ENCODE data around the gene SIX3.

SIX3 gene

GRCh38 chr2:44906972-44907371 lies 34.5 kb upstream of the SIX3 start:
- DNase-seq (ENCODE audit: low read depth, low spot score), result no peak
- TF ChIP-seq CTCF (IDR thresholded peaks at IDR 0.05; ENCODE audit: insufficient read depth, low read length, missing control alignments), result no peak
- ChIA-PET POLR2A (no interaction called here), CTCF (no interaction called here)
- H3K4me3 ChIP-seq (ENCODE audit: low read depth, low read length), result no peak overlapping the region

GRCh38 chr2:44909831-44910230 lies 31.7 kb upstream of the SIX3 start:
- no peak for DNase-seq (ENCODE audit: low read depth, low spot score)
- no peak overlapping the region for H3K4me3 ChIP-seq (ENCODE audit: low read depth, low read length)
- no peak for TF ChIP-seq CTCF (IDR thresholded peaks at IDR 0.05; ENCODE audit: insufficient read depth, low read length, missing control alignments)
- ChIA-PET CTCF (no interaction called here), POLR2A (no interaction called here)

- CTCF ChIA-PET, result no interaction called here
Observed at GRCh38 chr2:44912660-44913059, 28.8 kb upstream of the SIX3 start.

GRCh38 chr2:44916291-44916690 lies 25.2 kb upstream of the SIX3 start:
- POLR2A ChIA-PET, result no interaction called here
- CTCF ChIA-PET, result no interaction called here
- H3K4me3 ChIP-seq (ENCODE audit: low read depth, low read length), result no peak overlapping the region
- TF ChIP-seq CTCF (IDR thresholded peaks at IDR 0.05; ENCODE audit: insufficient read depth, low read length, missing control alignments), result no peak
- no peak for DNase-seq (ENCODE audit: low read depth, low spot score)

More at GRCh38 chr2:44912660-44913059, 28.8 kb upstream of the SIX3 start:
- TF ChIP-seq CTCF (IDR thresholded peaks at IDR 0.05; ENCODE audit: insufficient read depth, low read length, missing control alignments), result no peak
- POLR2A ChIA-PET, result no interaction called here
- DNase-seq (ENCODE audit: low read depth, low spot score), result no peak
- no peak overlapping the region for H3K4me3 ChIP-seq (ENCODE audit: low read depth, low read length)

- H3K4me3 ChIP-seq (ENCODE audit: low read depth, low read length), result no peak overlapping the region
- DNase-seq (ENCODE audit: low read depth, low spot score), result no peak
- POLR2A ChIA-PET, result no interaction called here
- CTCF ChIA-PET, result interaction anchor here (1.6 kb wide), 1 partner anchor 526 kb away, joined by 6 read pairs; no protein-coding TSS in a partner anchor
- no peak for TF ChIP-seq CTCF (IDR thresholded peaks at IDR 0.05; ENCODE audit: insufficient read depth, low read length, missing control alignments)
Observed at GRCh38 chr2:44918095-44918775, 23.3 kb upstream of the SIX3 start.

GRCh38 chr2:44920751-44921150 lies 20.8 kb upstream of the SIX3 start:
- no peak for DNase-seq (ENCODE audit: low read depth, low spot score)
- H3K4me3 ChIP-seq (ENCODE audit: low read depth, low read length), result no peak overlapping the region
- TF ChIP-seq CTCF (IDR thresholded peaks at IDR 0.05; ENCODE audit: insufficient read depth, low read length, missing control alignments), result no peak
- POLR2A ChIA-PET, result no interaction called here
- CTCF ChIA-PET, result no interaction called here
